ENCODE data around the gene C1orf141.
"Not testable (repeated sequence)": the region's sequence is repeated elsewhere in the genome, so short reads cannot be mapped to it uniquely, and the experiment has no call there.

The C1orf141 gene

DNA sequence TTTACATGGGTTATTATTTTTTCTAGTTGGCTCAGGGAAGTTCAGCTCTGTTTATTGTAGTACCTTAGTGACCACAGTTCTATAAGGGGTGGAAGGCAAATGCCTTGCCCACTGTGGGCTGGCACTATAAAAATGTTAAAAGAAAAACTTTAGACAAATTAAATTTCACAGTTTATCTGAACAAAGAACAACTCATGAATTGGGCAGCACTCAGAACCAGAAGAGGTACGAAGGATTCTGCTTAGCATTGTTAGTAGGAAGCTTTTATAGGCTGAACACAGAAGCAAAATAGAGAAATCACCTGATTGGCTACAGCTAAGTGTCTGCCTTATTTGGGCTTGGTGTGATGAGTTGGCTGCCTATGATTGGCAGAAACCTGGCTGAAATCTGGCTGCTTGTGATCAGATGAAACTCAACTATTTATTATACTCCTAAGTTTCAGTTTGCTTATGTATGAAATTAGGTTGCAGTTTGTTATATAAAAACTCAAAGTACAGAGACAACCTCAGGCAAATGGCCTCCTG, 45.0 kb downstream of the C1orf141 start:
- DNase-seq (ENCODE audit: low read depth in 1 of 2, low spot score in 1 of 2): no peak

GRCh38 chr1:67088440-67088839, 46.3 kb downstream of the C1orf141 start:
- no peak for DNase-seq (ENCODE audit: low read depth in 1 of 2, low spot score in 1 of 2)

DNA sequence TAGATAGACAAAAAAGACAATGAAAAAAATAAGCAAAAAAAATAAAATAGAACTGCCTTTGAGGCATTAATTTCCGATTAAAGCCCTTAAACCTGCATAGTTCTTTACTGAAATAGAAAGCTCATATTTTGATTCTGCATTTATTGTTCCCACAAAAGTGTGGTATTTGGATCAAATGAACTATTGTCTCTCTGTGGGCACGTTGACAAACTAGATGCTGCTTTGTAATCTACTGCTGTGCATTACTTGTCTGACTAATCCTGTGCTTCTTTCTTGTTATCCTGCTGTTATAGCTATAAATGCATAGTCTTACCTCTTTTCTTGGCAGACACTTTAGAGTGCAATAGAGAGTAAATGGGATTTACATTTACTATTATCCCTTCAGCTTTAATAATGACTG, 49.4 kb downstream of the C1orf141 start:
- DNase-seq (ENCODE audit: low read depth in 1 of 2, low spot score in 1 of 2): no peak

DNA sequence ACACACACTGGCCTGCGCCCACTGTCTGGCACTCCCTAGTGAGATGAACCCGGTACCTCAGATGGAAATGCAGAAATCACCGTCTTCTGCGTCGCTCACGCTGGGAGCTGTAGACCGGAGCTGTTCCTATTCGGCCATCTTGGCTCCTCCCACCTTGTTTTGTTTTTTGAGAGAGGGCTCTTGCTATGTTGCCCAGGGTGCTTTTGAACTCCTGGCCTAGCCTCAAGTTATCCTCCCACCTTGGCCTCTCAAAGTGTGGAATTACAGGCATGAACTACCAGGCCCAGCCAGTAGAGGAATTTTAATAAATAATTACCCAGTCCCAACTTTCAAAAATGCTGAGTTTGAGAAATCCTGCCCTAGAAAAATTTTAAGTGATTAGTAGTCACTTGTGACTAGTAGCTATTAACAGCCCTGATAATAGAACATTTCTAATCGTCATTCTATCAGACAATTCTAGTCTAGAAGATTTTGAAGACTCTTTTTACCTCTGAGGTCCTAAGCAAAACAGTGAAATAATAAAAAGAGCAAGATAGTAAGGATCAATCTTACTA, 49.9 kb downstream of the C1orf141 start:
- no peak for DNase-seq (ENCODE audit: low read depth in 1 of 2, low spot score in 1 of 2)

DNA sequence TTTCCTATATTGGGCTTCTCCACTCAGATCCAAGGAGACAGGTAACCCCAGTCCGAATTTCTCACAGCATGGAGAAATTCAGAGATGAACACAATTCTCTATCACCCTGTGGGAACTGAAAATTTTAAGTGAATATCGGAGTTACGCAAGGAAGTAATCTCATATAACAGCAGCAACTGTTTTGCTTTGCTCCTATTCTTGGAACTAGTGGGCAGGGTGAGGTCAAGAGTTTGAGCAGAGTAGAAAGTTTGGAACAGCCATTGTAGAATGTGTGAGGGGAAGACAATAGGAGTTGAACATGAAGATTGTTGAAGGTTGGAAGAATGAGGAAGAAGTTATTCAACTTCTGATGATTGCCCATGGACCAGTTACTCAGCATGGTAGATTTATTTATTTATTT, 56.5 kb downstream of the C1orf141 start:
- DNase-seq (ENCODE audit: low read depth in 1 of 2, low spot score in 1 of 2): no peak

DNA sequence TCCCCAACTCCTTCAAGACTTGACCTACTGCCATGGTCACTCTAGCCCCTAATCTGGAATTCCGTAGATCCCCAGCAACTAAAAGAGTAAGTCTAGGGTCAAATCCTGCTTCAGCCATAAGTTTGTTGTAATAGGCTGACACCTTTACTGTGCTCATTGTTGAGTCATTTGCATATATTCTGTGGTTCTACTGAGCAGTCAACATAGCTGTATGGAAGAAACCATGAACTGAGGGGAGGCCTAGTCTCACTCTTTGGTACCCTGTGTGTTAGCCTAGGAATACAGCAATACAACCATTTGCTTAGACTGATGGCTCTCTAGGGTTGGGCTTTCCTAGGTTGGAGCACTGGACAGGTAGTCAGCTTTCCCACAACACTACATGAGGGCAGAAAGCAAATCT, 57.2 kb downstream of the C1orf141 start:
- no peak for DNase-seq (ENCODE audit: low read depth in 1 of 2, low spot score in 1 of 2)

GRCh38 chr1:67072749-67073148, 62.0 kb downstream of the C1orf141 start:
- no peak for DNase-seq (ENCODE audit: low read depth in 1 of 2, low spot score in 1 of 2)

GRCh38 chr1:67067655-67068054, 67.1 kb downstream of the C1orf141 start:
- DNase-seq (ENCODE audit: low read depth in 1 of 2, low spot score in 1 of 2): not testable (repeated sequence)

GRCh38 chr1:67062412-67062811, 72.4 kb downstream of the C1orf141 start:
- no peak for DNase-seq (ENCODE audit: low read depth in 1 of 2, low spot score in 1 of 2)

DNA sequence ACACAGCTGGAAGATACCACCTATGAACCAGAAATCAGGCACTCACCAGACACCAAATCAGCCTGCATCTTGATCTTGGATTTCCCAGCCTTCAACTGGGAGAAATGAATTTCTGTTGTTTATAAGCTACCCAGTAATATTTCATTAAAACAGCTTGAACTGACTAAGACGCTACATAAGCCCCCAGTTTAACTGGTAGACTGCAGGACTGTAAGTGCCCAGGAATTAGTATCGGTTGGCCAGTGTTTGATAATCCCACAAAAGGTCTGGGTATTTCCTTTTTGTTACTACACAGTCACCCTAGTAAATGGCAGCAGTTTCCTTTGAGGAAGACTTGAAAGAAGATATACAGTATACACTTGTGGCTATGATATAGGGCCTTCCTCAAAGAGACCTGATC, 73.5 kb downstream of the C1orf141 start:
- DNase-seq (ENCODE audit: low read depth in 1 of 2, low spot score in 1 of 2): no peak

- no peak for DNase-seq (ENCODE audit: low read depth in 1 of 2, low spot score in 1 of 2)
These were observed 74.0 kb downstream of the C1orf141 start for GRCh38 chr1:67060811-67061218.

- no peak for DNase-seq (ENCODE audit: low read depth in 1 of 2, low spot score in 1 of 2)
These were observed 75.4 kb downstream of the C1orf141 start for GRCh38 chr1:67059346-67059745.

GRCh38 chr1:67058761-67059160, 76.0 kb downstream of the C1orf141 start:
- DNase-seq (ENCODE audit: low read depth in 1 of 2, low spot score in 1 of 2): no peak

DNA sequence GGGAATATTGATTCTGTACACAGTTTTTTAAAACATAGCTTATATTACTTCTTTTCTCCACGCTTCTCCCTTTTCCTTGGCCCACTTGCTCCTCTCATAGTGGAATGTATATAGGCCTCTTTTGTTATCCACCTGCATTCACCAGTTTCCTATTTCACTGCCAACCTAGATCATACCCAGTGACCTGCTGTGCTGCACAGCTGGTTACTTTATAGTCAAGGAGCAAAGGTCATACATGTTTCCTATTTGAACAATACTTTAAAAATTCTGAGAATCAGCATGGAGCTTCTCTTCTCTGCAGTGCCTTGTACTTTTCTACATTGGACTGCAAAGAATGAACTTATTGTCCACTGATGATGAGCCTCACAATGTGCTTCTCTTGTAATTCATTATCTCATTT, 76.5 kb downstream of the C1orf141 start:
- DNase-seq (ENCODE audit: low read depth in 1 of 2, low spot score in 1 of 2): no peak

- peak; percentile 60 to 75 for DNase-seq (ENCODE audit: low read depth in 1 of 2, low spot score in 1 of 2)
These were observed 80.7 kb downstream of the C1orf141 start, which contains the start of gene SLC35D1 for GRCh38 chr1:67053785-67054772. SLC35D1 (minus strand) TSS chr1:67054148; CDS start chr1:67054013, 135 bp downstream.

DNA sequence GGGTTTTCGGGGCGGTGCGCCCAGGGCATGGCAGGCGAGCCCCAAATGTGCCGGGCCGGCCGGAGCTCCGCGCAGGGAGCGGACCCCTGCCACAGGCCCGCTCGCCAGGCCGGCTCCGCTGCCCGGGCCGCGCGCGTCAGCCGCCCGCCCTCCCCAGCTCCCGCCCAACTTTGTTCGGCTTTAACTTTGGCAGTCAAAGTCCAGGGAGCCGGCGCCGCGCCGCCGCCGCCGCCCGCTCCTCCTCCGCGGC, 81.3 kb downstream of the C1orf141 start:
- DNase-seq (ENCODE audit: low read depth in 1 of 2, low spot score in 1 of 2): peak in 1 of 2 donors; percentile 12

DNA sequence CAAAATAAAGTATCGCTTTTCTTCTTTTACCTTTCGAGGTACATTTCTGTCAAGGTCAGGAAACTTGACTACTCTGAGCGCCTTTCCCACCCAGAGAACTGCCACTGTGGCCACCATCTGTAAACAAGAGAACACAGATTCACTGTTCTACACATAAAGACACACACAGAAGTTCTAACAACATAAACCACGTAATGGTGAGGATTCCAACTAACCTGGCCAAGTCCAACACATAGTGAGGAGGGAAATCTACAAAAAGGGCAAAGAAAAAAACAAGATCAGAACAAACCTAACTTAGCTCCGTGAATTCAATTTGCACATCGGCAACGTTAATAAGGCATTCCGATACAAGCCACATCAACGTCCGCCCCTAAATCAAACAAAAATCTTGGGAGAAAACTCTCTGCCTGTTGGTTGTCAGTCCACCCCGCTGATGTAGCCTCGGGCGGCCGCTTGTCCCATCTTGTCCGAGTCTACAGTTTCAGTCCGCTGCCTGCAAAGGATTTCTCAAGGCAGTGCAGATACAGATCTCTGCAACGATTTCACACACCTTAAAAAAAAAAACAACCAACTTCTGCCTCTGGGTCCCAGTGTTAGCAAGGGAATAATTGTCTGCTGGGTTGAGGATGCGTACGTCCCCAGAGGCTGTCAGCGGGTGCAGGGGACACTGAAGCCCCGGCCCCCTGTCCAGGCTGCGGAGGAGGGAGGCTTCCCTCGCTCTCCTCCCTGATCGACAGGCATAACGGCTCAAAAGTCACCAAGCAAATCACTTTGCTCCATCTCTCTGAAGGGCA, 81.8 kb downstream of the C1orf141 start:
- DNase-seq (ENCODE audit: low read depth in 1 of 2, low spot score in 1 of 2): no peak

DNA sequence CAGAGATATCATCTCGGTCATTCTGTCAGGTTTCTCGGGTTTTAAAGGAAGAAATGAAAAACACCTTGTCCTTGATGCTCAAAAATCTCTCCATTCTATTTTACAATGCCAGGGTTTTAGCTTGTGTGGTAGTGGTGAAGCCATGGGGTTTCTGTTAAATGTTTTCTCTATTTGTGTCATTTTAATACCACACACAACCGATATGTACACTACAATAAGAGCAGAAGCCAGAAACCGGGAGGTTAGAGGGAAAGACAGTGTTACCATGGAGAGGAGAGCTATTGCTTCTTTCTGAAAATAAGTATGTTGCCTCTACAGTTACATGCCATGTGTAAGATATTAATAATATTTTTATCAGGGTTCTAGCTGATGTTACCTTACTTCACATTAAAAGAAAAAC, 83.6 kb downstream of the C1orf141 start:
- no peak for DNase-seq (ENCODE audit: low read depth in 1 of 2, low spot score in 1 of 2)

DNA sequence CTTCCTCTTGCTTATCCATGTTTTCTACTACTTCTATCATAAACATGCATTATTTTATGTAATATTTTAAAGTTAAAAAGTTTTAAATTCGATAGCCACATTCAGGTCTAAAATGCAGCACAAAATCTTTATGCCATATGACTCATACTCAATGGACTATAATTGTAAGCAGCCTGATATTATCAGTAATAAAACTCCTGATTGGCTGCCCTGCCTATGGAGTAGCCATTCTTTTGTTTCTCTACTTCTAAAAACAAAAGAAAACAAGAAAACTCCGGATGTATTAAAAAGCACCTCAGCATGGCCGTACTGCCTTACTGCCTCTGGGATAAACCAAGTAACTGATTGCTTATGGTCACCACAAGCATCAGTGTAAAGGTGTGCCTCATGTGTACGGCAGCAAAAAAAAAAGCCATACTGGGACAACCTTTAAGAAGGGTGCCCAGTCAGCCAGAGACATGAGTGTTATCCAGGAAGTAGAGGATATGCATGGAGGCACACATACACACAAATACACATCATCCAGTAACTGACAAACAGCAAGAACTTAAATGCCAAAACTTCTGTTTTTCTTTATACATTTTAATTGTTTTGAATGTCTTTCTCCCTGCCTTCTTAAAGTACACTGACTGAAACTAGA, 90.0 kb downstream of the C1orf141 start:
- DNase-seq (ENCODE audit: low read depth in 1 of 2, low spot score in 1 of 2): no peak

GRCh38 chr1:67043366-67043765, 91.4 kb downstream of the C1orf141 start:
- DNase-seq (ENCODE audit: low read depth in 1 of 2, low spot score in 1 of 2): no peak
